Thyroid gland (tissue), 4 donors: ENCODE results near the gene ENPP5.

Experiments
- POLR2A ChIP-seq, 2 donors: fragments of 450-650 bp; IDR thresholded peaks; one replicate each; pipeline ENCODE4 v1.6.1; 2017; ENCODE audit warnings: antibody characterized with exemption in 2 of 2, mild to moderate bottlenecking in 2 of 2, moderate library complexity in 1 of 2
- TF ChIP-seq, protein P1 (sequence below), 6 experiments: fragments of 200-600 bp in 3 of 6; fragments of 450-650 bp in 3 of 6; sonication (generic) in 3 of 6; IDR thresholded peaks; one replicate each; pipeline ENCODE4 v1.5.1; 2016 to 2019; ENCODE audit warnings: antibody characterized with exemption in 6 of 6, mild to moderate bottlenecking in 2 of 6, inconsistent platforms in 1 of 6, moderate library complexity in 1 of 6

DNA sequence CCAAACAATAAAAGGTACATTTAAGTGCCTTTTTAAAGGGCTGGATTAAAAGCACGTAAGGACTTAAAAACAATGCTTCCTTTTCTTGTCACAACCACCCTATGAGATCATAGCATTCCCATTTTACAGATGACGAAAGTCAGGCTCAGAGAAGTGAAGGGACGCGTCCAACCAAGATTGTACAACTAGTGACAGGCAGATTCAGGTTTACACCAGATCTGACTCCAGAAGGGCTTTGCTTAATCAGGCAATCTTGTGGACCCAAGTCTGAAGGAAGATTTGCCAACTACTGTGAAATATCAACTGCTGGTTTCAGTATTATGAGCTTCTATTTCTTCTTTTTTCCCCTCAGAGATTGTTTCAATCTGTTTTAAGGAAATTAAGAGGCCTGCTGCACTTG lies 40.1 kb downstream of the ENPP5 start:
- no peak for TF ChIP-seq POLR2A (IDR thresholded peaks at IDR 0.05)
- TF ChIP-seq, protein P1, sequence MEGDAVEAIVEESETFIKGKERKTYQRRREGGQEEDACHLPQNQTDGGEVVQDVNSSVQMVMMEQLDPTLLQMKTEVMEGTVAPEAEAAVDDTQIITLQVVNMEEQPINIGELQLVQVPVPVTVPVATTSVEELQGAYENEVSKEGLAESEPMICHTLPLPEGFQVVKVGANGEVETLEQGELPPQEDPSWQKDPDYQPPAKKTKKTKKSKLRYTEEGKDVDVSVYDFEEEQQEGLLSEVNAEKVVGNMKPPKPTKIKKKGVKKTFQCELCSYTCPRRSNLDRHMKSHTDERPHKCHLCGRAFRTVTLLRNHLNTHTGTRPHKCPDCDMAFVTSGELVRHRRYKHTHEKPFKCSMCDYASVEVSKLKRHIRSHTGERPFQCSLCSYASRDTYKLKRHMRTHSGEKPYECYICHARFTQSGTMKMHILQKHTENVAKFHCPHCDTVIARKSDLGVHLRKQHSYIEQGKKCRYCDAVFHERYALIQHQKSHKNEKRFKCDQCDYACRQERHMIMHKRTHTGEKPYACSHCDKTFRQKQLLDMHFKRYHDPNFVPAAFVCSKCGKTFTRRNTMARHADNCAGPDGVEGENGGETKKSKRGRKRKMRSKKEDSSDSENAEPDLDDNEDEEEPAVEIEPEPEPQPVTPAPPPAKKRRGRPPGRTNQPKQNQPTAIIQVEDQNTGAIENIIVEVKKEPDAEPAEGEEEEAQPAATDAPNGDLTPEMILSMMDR (IDR thresholded peaks at IDR 0.05): no peak
